GM19324 (cell line): Measurements from ENCODE around the gene SF3B5.
"Not testable (repeated sequence)": the region's sequence is repeated elsewhere in the genome, so short reads cannot be mapped to it uniquely, and the experiment has no call there.

ENCODE experiments used
- ATAC-seq: cut with Tn5 transposase; IDR thresholded peaks from one replicate; pipeline ENCODE4 v1.9.1; 2021; ENCODE audit warnings: mild to moderate bottlenecking, moderate library complexity; ENCODE audit not compliant: unreplicated experiment, low FRiP score

The SF3B5 gene

DNA sequence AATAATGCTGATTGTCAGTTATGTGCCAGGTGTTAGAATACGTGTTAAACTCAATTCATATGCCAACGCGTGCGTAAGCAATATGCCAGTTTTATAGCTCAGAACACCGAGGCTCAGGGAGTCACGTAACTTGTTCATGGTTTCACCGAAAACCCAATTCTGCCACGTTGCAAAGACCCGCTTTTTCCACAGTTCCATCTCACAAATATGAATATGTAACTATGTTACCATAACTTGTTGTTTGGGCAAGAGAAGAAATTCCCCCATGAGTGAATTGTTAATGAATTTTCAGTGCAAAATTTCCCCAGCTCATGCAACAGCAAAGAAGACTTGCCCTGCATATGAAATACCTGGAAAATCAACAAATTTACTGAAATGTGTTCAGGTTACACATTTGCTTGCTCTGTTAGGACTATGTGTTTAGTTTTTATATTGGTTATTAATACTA is 30.1 kb downstream of the SF3B5 start:
- no peak for ATAC-seq

GRCh38 chr6:144064402-144065212 is 30.8 kb downstream of the SF3B5 start:
- peak; percentile 19 for ATAC-seq

DNA sequence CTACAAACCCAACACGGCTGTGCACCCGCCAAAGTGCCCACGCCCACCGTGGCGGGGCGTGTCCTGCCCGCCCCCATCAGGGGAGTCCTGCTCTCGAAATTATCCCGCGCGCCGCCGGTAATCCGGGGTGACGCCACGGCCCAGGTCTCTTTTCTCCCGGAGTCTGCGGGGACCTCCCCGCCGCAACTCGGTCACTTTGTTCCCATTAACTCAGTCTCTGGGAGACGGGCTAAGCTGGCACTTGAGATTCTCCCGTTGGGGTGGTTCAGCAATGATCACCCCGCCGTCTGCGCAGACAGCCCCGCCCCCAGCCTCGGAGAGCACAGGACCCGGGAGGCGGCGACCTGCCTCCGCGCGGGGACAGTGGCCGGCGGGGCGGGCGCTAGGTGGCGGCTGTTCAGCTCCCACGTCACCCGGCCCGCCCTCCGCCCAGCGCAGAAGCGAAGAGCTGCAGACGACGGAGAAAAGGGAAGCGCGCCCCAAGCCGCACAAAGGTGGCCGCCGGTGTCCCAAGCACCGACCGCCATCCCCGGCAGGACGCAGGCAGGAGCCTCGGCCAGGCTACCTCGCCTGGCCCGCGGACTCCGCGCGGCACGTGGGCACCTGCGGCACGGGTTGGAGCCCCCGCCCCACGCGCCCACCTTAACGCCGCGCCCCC is 31.5 kb downstream of the SF3B5 start:
- ATAC-seq, result peak; percentile 90

DNA sequence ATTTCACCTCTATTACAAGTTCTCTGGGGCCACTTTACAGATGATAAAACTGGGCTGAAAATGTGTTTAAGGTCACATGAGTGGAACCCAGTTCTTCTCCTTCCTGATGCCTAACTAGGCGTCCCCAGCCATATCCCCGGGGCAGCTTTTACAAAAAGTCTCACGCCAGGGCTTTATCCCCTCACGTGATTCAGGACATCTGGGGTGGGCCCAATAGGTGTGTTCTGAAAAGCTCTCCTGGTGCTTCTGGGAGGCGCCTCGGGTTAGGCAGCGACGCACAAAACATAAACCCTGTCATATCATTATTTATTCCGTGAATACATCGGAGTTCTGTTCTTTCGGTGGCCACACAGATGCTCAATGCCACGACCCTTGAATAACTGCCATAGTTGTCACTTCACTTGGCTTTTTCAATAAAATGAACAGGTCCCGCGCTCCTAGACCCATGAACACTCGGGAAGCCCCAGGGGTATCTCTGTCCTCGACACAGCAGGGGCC is 32.1 kb downstream of the SF3B5 start:
- no peak for ATAC-seq

DNA sequence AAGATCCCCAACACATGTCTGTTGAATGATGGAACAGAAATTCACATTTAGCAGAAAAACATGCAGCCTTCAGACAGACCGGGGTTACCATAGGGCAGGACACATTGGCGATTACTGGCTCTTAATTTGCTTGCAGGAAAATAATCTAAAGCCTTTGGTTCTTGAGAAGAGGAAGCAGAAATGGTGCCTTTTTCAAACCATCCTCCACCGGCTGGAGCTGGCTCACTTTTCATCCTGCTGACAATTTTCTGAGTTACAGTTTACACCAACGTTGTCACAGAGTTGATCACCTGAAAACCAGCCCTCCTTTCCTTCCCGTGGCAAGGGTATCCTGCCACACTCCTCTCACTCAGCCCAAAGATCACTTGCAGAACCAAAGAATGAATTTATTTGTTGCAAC is 32.6 kb downstream of the SF3B5 start:
- ATAC-seq, result no peak

GRCh38 chr6:144059139-144059538 is 36.2 kb downstream of the SF3B5 start:
- ATAC-seq, result no peak

DNA sequence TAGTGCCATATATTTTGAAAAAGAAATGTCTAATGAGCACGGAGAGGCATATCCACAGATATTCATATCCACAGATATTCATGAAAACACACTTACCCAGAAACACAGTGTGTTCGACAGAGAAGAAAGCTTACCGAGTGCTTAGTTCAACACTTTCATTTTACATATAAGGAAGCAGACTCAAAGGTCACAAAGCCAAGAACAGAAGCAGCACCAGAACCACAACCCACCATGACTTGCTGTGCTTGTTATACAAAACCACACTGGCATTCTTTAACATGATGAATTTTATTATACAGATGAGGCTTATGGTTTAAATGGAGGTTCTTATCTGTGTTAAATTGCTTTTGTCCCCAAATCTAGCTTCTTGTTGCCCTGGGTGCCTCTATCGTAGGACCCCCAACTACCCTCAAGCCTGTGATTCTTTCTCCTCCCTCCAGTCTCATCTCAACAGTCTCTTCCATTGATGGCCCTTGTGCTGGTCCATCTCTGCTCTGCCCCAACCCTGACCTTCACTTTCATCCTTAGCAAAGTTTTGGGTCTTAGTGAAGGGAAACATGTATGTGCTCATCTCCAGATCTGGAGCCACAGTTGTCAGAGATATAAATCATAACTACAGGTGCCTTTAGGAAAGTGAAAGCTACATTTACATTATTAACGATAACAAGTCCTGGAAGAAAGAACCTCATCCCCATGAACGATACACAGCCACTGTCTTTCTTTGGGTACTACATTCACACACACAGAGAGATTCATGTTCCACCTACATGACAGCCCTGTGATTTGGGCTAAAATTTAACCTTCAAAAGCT is 40.0 kb downstream of the SF3B5 start:
- peak; percentile 83 for ATAC-seq

DNA sequence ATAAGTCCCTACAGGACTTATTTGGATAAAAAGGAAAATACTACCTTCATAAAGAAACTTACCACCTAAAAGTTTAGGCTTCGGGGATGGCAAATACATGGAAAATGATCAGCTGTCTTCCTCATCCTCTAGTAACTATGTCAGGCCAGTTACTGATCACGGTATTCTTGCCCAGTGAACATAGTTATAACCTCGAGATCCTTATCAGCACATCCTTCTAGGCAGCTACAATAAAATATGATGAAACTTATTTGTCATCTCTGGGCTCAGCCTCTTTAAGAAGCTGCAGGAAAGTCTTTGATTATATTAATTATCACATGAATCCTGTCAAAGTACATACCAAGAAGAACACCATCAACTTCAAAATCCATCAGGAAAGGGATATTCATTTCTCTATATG is 41.8 kb downstream of the SF3B5 start:
- ATAC-seq, result no peak

DNA sequence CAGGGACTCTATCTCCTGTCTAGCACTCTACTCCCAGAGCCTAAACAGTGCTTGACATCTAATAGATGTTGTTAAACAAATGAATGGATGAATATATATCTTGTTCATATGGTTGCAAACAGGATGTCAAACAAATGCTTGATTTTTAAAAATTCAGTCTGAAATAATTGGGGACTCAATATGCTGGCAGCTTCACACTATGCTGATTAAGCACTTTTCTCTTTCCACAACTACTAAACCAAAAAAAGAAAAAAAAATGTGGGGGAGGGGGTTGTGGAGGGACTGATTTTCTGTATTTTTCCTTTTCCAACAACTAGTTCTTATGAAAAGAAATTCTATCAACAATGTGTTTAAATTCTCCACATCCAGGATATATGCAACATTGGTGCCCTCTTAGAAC is 42.9 kb downstream of the SF3B5 start:
- no peak for ATAC-seq

DNA sequence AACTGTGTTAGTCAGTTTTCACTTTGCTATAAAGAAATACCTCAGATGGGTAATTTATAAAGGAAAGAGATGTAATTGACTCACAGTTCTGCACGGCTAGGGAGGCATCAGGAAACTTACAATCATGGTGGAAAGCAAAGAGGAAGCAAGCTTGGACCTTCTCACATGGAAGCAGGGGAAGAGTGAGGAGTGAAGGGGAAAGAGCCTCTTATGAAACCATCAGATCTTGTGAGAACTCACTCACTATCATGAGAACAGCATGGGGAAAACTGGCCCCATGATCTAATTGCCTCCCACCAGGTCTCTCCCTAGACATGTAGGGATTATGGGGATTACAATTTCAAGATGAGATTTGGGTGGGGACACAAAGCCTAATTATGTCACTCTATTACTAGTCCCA is 46.0 kb downstream of the SF3B5 start:
- no peak for ATAC-seq

DNA sequence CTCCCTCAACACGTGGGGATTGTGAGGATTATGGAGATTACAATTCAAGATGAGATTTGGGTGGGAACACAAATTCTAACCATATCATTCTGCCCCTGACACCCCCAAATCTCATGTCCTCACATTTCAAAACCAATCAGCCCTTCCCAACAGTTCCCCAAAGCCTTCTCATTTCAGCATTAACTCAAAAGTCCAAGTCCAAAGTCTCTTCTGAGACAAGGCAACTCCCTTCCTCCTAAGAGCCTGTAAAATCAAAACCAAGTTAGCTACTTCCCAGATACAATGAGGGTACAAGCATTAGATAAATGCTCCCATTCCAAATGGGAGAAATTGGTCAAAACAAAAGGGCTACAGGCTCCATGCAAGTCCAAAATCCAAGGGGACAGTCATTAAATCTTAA is 47.7 kb downstream of the SF3B5 start:
- ATAC-seq, result no peak

DNA sequence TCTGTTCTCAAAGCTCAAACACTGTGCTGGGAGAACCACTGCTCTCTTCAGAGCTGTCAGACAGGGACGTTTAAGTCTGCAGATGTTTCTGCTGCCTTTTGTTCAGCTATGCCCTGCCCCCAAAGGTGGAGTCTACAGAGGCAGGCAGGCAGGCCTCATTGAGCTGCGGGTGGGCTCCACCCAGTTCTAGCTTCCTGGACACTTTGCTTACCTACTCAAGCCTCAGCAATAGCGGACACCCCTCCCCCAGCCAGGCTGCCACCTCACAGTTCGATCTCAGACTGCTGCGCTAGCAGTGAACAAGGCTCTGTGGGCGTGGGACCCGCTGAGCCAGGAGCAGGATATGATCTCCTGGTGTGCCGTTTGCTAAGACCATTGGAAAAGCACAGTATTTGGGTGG is 48.7 kb downstream of the SF3B5 start:
- not testable (repeated sequence) for ATAC-seq

GRCh38 chr6:144044989-144045388 is 50.4 kb downstream of the SF3B5 start:
- not testable (repeated sequence) for ATAC-seq
